Measurements from ENCODE around the gene LRP3. TPM values are rescaled to one million over a fixed set of nuclear protein-coding genes. Genes with fewer than 3 reads are reported as not detected.

The LRP3 gene
- total and polyA plus RNA-seq, 2 of the 13 experiments (the other 11 are each of a cell fraction or from before 2014, with no cell fraction given), result 17.6 to 51.6 TPM

- no peak overlapping the region for H3K9ac ChIP-seq (ENCODE audit: insufficient read depth, low read depth, low read length)
- 100% methylated on average over 1 of the region's 1 CpG for WGBS (ENCODE audit: low lambda C conversion rate)
- in situ Hi-C loops (cut with HindIII; ENCODE audit: extremely low pct_ligation_motif_present, low pct_unique_long_range_greater_than_20kb), result no loop called here
- TF ChIP-seq RFXAP (CRISPR knock-in tag; IDR thresholded peaks at IDR 0.05; ENCODE audit: borderline replicate concordance) (no peak), ZNF781 (CRISPR knock-in tag; IDR thresholded peaks at IDR 0.05; ENCODE audit: borderline replicate concordance, not compliant biosample characterization) (no peak), ZNF335 (CRISPR knock-in tag; IDR thresholded peaks at IDR 0.05) (no peak), ZBTB39 (CRISPR knock-in tag; IDR thresholded peaks at IDR 0.05) (no peak), PAX8 (CRISPR knock-in tag; IDR thresholded peaks at IDR 0.05; ENCODE audit: borderline replicate concordance) (no peak)
- peaks cover 49% of the 10 kb centered on the region for H3K4me1 ChIP-seq (ENCODE audit: insufficient read depth, low read length)
- peaks cover 7% of the 10 kb centered on the region for H3K79me2 ChIP-seq (ENCODE audit: insufficient read depth, low read length)
- H3K9me3 ChIP-seq (ENCODE audit: low read length), result peaks cover 8% of the 10 kb centered on the region
- H2AFZ ChIP-seq (ENCODE audit: low read length), result no peak overlapping the region
- no peaks in the 10 kb centered on the region for H4K20me1 ChIP-seq (ENCODE audit: insufficient read depth, low read length)
- no TSS peak for BruUV-seq (replicated peaks)
- no peak for ATAC-seq
- H3K36me3 ChIP-seq (replicated peaks in 1 of 2; ENCODE audit: control insufficient read depth in 1 of 2, insufficient read depth in 2 of 2, low read length in 2 of 2), result no peaks in the 10 kb centered on the region
- no peak overlapping the region for H3K27ac ChIP-seq (ENCODE audit: extremely low read length, insufficient read depth, low read length)
- no peaks in the 10 kb centered on the region; a peak in 1 of 5 replicates for H3K27me3 ChIP-seq (ENCODE audit: control insufficient read depth in 1 of 2, insufficient read depth in 2 of 2, low read length in 2 of 2)
- H3K4me2 ChIP-seq (ENCODE audit: low read depth, low read length), result no peak overlapping the region
- FAIRE-seq, result no peak
- H3K4me3 ChIP-seq (replicated peaks in 1 of 3; ENCODE audit: insufficient read depth in 1 of 3, low read depth in 2 of 3, low read length in 3 of 3), result no peak overlapping the region
- CTCF ChIA-PET (ENCODE audit: low intra/inter-chr PET ratio, low total read pairs), result no interaction called here
- POLR2A ChIA-PET, result no interaction called here
- intact Hi-C loops (cut with micrococcal nuclease; ENCODE audit: unreplicated experiment), result no loop called here
- DNase-seq (ENCODE audit: low spot score), result no peak
Measured at GRCh38 chr19:33171222-33171795, 22.8 kb upstream of the LRP3 start.

- TF ChIP-seq ZBTB46 (CRISPR knock-in tag; IDR thresholded peaks at IDR 0.05; ENCODE audit: borderline replicate concordance) (no peak), NFE2L2 (IDR thresholded peaks at IDR 0.05; ENCODE audit: low read length) (peak; percentile 34; the same call in 1 of the 2 replicates), ZNF3 (CRISPR knock-in tag; IDR thresholded peaks at IDR 0.05) (0 out of 2 replicates have a peak, but pooled peaks have one; percentile 60)
- Histone ChIP-seq H3K27me3 (ENCODE audit: control insufficient read depth in 1 of 2, insufficient read depth in 2 of 2, low read length in 2 of 2) (no peaks in the 10 kb centered on the region; a peak in 1 of 5 replicates), H3K4me2 (ENCODE audit: low read depth, low read length) (no peak overlapping the region), H2AFZ (ENCODE audit: low read length) (no peak overlapping the region), H3K4me1 (ENCODE audit: insufficient read depth, low read length) (peaks cover 49% of the 10 kb centered on the region), H3K27ac (ENCODE audit: extremely low read length, insufficient read depth, low read length) (no peak overlapping the region), H3K9ac (ENCODE audit: insufficient read depth, low read depth, low read length) (no peak overlapping the region), H3K9me3 (ENCODE audit: low read length) (peaks cover 8% of the 10 kb centered on the region), H3K36me3 (replicated peaks in 1 of 2; ENCODE audit: control insufficient read depth in 1 of 2, insufficient read depth in 2 of 2, low read length in 2 of 2) (no peaks in the 10 kb centered on the region), H3K4me3 (replicated peaks in 1 of 3; ENCODE audit: insufficient read depth in 1 of 3, low read depth in 2 of 3, low read length in 3 of 3) (no peak overlapping the region), H3K79me2 (ENCODE audit: insufficient read depth, low read length) (peaks cover 7% of the 10 kb centered on the region), H4K20me1 (ENCODE audit: insufficient read depth, low read length) (no peaks in the 10 kb centered on the region)
- in situ Hi-C loops (cut with HindIII; ENCODE audit: extremely low pct_ligation_motif_present, low pct_unique_long_range_greater_than_20kb) (no loop called here), intact Hi-C loops (cut with micrococcal nuclease; ENCODE audit: unreplicated experiment) (no loop called here)
- WGBS (ENCODE audit: low lambda C conversion rate), result 82% methylated on average over 6 of the region's 6 CpGs
- FAIRE-seq (no peak), ATAC-seq (no peak), DNase-seq (ENCODE audit: low spot score) (no peak)
- ChIA-PET POLR2A (no interaction called here), CTCF (ENCODE audit: low intra/inter-chr PET ratio, low total read pairs) (no interaction called here)
- no TSS peak for BruUV-seq (replicated peaks)
Measured at GRCh38 chr19:33171916-33172359, 22.2 kb upstream of the LRP3 start.
